Activated CD8-positive, alpha-beta memory T cell treated with anti-CD3 and anti-CD28 coated beads, Interleukin-2, amount 50 U/mL, for 1 hour (primary cell): ENCODE measurements around the gene ZNF827.

Experiments
- DNase-seq: peaks from one replicate; pipeline ENCODE4 v3.0.0-alpha.2; 2020; ENCODE audit errors: extremely low read depth

The ZNF827 gene

DNA sequence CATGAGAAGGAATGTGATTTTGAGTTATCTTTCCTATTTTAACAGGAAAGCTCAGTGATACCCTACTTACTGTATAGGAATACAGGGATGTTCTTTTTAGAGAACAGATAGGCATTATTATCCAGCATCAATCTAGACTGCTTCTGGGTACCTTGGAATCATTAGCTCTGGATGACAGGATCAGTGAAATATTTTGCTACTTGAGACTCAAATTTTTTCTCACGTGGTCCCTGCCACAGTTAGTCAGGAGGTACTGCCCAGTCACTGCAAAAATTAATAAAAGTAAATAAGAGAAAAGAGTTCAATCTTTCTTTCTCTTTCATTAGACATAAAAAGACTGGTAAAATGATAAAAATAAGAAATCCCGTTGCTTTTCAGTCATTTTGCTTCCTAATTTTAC is 5.5 kb downstream of the ZNF827 start:
- DNase-seq = no peak

DNA sequence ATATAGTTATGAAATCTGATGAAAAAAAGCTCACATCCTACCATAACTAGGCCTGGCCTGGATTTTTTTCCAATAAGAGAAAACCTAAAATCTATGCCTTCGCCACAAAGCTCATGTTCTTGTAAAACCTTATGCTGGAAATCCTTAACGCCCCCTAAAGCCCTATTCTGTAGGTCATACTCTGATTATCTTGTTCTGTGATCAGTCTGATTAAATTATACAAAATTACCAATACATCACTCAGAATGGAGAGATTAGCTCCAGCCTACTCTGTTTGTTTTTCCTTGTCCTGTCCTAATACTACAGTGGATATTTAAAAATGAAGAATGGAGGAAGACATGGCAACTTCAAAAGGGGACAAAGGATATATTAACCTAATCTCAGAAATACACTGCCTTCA is 7.2 kb downstream of the ZNF827 start:
- DNase-seq = no peak

DNA sequence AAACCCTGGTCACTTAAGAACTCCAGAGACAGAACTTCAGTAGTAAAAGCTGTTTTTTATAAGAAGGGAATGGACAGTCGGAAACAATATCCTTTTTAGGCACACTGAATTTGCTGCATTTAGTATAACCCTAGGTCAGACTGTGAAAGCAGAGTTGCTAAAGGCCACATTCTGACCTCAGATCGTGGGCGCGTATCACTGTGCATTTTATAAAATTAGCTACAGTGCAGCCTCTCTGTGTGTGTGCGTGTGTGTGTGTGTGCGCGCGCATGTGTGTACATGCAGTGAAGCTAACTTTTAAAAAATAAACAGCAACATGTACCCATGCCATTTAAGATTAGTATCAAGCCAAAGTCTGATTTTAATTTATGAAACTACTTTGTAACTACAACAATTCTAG is 8.0 kb downstream of the ZNF827 start:
- no peak for DNase-seq

DNA sequence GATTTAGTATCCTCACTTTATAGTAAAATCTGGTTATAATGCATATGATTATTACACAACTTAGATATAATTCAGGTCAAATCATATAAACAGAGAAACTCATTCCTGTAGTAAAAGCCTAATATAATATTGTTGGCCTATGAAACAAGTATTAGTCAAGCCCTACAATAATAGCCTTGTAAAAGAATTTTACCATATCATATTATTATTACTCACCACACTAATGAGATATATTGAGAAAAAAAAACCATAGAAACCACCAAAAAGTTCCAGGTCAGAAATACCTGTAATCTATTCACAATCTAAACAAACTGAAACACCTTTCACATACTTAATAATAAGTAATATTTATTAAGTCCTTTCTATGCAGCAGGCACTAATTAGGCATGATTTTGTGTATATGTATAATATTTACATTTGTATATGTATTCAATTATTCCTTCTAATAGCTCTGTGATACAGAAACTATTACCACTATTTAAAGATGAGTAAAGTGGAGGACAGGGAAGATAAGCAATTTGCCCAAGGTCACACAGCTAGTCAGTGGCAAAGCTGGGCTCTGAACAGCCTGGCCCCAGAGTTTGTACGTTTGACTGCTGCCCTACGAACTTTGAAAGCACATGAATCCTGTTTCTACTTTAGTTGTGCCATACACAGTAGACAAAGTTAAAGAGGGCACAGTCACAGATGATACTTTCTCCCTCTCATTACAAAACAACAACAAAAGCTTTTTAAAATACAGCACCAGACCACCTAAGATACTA is 9.0 kb downstream of the ZNF827 start:
- DNase-seq = no peak

DNA sequence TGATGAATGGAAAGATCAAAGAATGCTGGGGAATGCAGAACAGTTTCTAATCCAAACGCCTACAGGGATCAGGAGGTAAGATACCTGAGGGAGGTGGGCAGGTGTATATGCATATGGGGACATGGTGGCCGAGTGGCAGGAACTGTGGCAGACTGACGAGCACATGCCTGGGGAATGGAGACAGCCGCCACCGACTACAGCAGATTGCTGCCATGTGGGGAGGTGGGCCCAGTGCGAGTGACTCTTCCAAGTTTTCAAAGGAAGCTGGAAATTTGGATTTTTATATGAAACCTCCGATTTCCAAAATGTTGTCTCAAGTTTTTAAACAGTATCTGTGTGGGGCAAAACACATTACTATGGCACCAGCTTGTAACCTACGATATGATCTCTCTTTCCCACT is 9.9 kb downstream of the ZNF827 start:
- DNase-seq = no peak

DNA sequence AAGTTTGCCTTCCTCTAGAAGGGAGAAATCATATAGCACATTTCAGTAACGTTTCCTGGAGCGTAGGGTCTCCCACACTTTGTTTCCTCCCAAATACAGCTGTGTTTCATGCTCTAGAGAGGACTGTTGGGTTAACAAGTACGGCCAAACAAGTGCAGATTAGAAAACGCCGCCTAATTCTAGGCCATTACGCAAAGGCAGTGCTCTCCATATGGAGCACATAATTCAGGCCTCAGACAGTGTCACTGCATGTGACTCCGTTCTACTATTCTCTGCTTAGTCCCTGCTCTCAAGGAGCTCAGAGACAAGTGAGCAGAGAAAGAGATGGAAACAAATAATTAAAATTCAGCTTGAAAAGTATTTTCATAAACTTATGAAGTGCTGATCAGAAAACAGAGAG is 11.6 kb downstream of the ZNF827 start:
- no peak for DNase-seq

DNA sequence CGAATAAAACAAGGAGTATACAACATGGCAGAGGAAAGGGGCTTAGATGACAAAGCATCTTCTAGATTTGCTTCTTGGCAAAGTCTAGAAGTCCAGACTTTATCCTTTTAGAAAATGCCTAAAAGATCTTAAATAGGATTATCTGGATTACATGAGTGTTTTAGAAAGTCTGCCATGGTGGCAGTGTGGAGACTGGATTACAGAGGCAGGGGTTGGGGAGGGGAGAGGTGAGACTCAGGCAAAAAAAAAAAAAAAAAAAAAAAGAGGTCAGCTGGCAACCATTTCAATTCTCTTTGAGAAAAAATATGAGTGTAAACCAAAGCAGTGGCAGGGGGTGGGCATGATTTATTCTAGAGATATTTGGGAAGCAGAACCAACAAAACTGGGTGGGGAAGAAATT is 17.4 kb downstream of the ZNF827 start:
- no peak for DNase-seq

DNA sequence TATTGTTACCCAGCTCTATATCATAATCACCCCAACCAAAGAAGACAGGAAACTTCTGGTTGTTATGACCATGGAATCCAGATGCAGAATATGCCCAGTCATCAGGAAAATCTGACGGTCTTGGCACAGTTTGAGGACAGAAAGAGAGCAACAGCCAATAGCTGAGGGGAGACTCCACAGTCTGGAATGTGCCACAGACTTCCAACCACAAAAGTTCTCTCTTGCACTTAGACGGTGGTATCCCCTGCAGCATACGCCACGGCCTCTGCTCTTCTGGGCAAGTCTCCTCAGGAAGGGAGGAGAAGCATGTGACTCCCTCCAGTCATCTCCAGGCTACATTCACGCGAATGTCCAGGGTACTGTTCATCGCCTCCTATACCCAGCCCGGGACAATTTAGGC is 18.4 kb downstream of the ZNF827 start:
- DNase-seq = no peak

DNA sequence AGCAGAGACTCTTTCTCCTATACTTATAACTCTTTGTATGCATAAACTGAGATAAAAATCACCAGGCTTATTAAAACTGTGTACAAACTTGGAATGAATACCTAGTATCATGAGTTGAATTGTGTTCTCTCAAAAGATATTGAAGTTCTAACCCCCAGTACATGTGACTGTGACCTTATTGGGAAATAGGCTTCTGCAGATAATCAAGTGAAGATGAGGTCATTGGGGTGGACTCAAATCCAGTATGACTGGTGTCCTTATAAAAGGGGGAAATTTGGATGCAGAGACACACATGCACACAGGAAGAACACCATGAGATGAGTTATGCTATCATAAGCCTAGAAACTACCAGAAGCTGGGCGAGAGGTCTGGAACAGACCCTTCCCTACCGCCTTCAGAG is 26.2 kb downstream of the ZNF827 start:
- no peak for DNase-seq

DNA sequence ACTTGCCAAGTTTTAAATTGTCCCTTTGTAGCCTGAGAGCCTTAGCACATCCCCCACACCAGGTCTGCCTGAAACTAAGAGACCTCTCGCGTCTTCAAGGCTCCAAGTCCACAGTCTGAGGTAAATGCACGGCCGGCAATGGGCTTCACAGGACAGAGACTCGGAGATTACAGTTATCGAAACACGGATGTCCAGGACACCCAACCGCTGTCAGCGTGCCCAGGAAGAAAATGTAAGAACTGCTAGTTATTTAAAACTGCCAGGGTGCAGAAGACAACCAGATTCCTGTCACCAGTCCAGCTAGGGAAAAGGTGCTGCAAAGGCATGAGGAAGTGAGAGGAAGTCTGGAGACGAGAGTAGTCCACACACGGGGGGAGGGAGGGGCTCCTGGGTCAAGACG is 28.9 kb downstream of the ZNF827 start:
- DNase-seq = no peak

DNA sequence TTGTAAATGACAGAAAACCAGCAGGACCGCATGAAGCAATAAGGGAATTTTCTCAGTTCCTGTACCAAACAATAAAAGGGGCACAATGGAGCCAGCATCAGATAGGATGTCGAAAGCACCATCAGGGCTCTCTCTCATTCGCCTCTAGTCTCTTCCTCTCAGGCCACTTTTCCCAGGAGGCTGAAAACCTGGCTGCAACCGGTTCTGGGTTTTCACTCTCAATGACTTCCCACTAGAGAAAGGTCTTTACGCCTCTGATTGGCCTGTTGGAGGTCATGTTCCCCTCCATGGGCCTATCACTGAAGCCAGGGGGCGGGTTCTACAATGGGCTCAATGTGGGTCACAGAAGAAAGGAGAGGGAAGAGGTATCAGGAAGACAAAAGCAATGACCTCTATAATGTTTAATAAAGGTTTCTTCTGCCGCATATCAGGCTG is 29.3 kb downstream of the ZNF827 start:
- DNase-seq = no peak

DNA sequence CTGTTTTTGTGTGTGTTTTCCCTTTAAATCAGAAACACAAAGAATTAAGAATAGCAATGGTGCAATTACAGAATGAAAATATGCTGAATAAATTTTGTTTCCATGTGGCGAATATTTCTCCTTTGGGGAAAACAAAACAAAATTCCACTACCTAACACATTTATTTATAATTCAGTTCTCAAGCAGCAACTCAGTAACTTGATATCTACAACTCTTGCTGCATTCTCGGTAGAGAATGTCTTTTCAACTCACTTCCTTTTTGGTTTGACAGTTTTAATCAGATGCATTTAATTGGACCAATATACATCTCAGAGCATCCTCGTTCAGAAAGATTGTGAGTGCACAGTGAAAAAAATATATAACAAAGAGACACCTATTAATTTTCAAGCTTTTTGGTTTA is 30.8 kb downstream of the ZNF827 start:
- no peak for DNase-seq

DNA sequence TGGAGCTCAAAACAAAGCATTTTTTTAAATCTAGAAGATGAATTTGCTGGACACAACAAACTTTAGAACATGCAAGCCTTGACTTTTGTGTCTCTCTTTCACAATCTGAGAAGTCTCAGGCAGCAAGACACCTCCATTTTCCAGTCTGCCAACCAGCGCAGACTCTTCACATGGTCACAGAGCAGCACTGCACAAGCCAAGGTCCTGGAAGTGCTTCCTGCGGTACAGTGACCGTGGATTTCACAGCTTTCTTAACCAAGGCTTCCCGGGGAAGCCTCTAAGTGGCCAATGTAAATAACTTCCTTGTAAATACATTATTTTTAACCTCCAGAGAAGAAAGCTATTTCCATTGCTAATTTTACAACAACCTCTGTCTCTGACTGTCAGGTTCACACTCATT is 31.2 kb downstream of the ZNF827 start:
- DNase-seq = no peak

DNA sequence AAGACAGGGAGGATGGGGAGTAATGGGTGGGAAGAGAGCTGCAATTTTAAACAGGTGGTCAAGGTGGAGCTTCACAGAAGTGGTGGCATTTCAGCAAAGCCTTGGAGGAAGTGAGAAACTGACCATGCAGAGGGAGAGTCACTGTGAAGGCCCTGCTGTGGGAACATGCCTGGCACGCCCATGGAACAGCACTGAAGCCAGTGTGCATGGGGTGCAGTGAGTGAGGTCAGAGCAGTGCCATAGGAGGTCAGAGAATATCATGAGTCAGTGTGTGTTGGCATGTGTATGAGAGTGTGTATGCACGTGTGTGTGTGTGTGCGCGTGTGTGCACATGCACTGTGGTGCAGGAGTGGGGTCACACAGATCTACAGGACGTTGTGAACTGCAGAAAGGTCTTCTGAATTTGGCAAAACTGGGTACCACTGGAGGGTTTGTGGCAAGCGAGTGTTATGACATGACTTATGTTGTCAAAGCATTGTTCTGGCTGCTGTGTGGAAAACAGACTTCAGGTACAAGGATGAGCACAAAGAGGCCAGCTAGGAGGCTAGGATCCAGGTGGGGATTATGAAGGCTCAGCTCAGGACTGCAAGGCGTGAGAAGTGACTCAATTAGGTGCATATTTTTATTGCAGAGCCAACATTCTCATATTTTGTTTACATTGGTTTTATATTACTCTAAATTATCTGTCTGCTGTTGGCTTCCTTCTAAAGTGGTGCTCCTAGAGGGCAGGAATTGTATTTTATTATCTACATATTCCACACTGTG is 34.0 kb downstream of the ZNF827 start:
- no peak for DNase-seq

DNA sequence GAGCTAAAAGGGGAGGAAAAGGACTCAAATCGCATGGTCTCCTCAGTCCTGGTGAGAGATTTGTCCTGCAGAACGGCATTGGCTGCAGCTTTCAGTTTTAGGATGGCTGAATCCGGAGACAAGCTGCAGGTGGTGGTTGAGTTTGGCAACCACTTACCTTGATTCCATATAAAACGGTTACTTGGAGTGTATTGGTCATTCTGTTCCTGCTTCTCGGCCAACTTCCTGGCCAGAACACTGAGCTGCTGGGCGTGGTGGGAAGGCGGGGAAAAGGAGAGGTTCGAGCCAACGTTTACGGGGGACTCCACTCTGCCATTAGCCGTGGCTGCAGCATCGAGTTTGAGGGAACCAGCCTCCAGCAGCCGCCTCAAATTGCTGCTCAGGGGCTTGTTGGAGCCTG is 36.1 kb downstream of the ZNF827 start:
- DNase-seq = no peak

DNA sequence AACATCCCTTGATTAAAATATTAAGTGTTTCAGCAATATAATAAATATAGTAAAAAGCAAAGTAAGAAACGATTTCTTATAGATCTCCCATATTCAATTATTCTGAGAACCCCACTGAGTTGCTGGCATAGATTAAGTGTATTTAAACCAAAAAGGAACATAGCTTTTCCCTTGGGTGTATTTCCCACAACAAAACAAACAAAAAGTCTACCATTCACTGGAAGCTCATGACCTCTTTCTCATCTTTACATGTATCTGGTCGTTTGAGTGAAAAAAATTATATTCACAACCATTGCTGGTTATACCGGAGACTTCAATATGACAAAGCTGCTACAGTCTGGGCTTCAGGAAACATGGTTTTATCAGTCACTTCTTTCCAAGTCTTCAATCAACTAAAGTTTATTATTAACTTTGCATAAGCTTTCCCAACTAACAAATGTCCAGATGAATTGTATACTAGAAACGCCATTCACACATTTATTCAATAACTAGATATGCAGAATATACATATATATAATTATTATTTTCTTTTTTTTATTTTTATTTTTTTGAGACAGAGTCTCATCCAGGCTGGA is 38.6 kb downstream of the ZNF827 start:
- DNase-seq = no peak

DNA sequence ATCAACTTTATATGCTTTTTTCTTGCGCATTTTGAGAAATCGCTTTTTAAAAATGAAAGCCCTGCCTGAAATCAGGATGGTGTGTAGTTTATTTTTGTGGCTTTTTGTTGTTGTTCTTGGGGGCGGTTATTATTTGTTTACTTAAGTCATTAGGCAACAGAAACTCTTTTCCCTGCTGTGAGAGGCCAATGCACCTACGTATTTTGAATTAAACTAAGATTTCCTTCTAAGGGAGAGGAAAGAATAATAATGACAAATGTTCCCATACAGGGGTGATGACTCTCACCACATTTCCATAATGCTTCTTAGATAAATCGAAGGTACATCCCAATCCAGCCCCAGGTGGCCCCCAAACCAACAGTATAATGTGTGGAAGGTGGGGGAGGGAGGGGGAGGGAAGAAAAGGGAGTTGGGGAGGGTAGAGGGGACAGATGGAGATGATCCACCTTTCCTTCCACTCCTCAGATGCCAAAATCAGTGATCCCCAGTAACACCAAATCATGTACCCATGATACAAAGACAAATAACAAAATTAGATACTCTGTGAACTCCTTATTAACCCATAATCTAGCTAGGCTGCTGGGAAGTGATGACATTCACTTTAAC is 39.6 kb downstream of the ZNF827 start:
- no peak for DNase-seq

DNA sequence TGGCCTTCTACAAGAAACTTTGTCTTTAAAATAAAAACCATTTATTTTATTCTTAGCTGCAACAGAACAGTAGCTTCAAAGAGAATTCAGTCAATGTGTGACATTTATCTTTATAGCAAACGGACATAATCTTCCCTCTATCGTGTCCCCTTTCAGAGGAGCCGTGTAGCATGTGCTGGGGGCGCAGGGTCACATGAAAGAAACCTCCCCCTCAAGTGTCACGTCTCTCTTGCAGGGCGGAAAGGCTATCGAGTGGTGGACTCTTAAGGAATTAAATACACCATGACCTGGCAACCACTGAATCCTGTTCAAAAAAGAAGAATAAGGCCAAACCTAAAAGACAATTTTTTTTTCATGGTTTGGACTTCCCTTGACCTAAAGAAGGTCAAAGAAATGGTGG is 40.2 kb downstream of the ZNF827 start:
- no peak for DNase-seq

DNA sequence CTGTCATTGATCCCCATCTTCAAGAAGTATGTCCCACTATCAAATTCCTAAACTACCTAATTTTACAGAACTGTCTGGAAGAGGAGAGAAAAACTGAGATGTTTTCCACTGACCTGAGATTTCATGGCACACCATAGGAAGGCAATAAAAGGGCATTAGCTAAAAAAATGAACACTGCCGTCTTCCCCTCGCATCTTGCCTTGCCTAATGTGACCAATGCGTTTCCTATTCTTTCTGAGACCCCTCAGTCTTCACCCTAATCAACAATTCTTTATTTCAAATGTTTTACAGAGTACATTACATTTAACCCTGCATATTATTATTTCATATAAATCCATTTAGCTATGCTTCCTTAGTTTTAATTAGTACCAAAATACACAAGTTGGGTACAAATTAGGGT is 43.6 kb downstream of the ZNF827 start:
- no peak for DNase-seq

DNA sequence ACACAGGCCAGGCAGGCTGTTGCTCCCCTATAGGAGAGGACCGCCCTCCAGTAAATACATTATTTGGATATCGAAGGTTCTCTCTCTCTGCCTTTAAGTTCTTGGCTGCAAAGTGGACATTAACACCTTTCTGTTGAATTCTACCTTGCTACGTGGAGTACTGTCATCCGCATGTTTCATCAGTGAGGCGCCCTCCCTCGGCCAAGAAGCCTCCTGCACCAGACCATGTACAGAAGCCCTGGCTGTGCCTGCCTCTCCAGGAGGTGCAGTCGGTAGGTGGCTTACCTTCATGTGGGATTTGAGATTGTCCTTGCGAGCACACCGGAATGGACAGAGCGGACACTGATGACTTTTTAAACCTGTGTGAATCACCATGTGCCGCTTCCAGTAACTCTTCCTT is 46.7 kb downstream of the ZNF827 start:
- DNase-seq = no peak

DNA sequence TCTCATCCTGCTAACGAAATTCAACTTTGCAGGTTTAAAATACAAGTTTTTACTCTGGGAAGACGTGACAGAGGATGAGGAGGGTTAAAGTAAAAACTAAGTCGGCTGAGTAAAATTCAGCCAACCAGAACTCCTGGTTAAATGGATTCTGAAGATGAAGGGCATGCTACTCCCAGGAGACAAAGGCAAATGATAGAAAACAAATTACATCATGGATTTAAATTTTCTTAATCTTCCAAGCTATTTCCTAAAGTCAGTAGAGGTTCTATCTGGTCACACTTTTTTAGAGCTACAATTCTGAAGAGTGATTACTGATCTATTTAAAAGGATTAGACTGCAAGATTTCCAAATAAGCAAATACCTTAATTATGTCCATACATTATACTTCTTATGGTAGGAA is 47.9 kb downstream of the ZNF827 start:
- DNase-seq = no peak

DNA sequence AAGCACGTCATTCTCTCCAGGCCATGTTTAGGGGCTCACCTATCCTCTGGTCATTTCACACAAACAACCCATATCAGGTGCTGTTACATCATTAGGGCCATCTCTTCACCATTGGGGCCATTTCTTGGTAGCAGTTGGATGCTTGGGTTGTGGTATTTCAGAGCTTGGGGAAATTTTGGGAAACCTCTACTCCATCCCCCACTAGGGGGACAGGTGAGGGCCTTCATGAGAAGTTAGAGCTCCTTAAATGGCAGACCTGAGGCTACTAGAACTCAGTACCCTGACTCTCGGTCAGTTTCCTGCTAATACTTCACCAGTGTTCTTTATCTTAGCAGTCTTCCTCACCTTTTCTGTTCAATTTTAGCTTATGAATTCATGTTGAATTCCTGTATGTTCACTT is 50.2 kb downstream of the ZNF827 start:
- DNase-seq = no peak
